GM19238 (cell line): ENCODE data around the gene PTPRN2.
"Not testable (repeated sequence)": the region's sequence is repeated elsewhere in the genome, so short reads cannot be mapped to it uniquely, and the experiment has no call there.

ENCODE experiments used
- DNase-seq: peaks from one replicate; pipeline ENCODE4 v3.0.0; 2011; ENCODE audit warnings: low spot score; ENCODE audit not compliant: insufficient read length

Gene PTPRN2

DNA sequence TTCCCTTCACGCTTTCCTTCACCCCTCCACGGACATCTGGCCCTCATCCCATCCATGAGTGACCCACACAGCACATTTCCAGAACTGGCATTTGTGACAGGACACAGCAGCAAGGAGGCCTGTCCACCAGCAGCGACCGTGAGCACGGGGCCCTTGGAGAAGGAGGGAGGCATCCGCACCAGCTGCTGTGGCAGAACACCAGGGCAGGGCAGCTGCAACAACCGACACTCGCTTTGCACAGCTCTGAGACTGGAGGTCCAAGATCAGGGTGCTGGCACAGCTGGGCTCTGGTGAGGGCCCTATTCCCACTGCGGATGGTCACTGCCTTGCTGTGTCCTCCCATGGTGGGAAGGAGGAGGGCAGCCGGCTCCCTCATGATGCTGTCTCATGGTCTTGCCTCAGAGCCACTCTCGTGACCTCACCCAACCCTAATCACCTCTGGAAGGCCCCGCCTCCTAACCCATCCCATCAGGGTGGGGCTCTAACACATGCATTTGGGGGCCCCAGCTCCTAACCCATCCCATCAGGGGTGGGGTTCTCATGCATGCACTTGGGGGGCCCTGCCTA is 36.7 kb downstream of the PTPRN2 start:
- no peak for DNase-seq

DNA sequence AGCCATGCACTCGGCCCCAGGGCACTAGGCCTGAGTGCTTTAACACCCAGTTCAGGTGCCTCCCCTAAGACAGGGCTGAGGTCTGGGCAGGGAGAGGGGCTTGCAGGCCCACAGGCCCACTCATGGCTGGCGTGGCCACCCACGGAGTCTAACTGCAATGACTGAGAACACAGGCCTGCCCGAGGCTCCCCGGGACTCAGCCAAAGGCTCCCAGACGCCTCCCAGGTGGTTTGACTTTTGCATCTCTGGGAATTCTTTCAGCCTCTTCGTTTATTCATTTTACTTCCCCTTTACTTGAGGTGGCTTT is 37.3 kb downstream of the PTPRN2 start:
- DNase-seq, result no peak

DNA sequence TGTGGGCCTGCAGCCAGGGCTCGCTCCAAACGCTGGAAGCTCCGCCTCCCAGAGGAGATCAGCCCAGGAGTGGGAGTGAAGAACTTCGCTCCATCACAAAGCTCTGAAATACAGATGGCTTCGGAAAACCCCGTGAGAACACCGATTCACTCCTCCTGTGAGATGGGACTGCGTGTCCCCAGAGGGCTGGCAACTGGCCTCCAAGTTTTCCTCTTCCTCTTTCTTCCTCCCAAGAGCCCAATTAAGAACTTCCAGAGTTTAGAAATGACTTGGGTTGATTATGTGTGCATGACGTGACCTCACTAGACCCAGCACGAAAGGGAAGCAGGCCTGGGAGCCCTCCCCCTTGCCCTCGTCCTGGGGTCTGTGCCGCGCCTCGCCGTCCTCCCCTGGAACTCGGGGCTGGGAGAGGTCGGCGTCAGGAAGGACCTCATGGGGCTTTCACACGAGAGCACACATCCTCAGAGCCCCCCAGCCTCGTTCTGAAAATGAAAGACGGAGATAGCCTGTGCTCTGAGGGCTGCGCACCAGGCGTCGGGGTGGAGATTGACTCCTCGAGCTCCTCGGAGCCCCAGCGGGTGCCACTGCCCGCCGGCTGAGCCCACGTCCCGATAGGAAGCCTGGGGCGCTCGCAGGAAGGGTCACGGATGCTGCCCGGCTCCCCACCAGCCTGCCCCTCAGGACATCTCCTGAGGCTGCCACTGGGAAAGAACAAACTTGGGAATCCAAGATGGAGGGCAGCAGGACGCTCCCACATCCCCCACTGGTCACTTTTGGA is 37.8 kb downstream of the PTPRN2 start:
- no peak for DNase-seq

DNA sequence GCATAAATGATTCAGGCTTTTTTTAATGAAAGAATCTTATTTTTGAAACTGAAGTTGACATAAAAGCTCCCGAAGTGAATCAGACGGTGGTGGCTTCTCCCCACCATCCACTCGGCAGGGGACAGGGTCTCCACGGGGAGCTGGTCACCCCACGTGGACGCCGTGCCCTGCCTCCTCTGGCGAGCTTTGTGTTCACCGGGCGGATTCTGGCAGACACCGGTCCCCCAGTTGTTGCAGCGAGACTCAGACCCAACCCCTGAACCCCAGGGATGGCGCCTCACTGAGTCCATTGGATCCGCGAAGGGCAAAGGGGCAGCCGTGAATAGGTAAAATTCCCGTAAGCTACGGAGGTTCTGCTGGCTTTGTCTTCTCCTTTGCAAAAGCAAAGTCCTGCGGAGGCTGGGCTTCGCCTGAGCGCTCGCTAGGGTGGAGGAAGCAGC is 38.4 kb downstream of the PTPRN2 start:
- DNase-seq, result no peak

DNA sequence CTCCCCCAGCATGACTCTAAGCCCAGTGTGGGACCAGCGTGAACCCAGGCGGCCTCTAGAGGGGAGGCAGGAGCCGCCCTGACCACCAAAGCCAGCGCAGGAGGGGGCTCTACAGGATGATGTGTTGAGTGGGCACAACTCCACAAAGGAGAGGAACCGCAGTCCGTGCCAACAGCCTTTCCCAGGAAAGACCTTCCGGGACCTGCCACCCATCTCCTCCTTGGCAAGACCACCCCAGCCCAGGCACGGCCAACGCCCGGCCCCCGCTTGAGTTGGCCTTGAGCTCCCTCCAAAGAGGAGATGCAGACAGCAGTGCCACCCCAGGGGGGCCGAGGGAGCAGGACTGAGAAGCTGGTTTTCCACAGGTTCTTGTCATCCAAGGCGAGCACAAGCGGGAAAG is 38.9 kb downstream of the PTPRN2 start:
- no peak for DNase-seq

DNA sequence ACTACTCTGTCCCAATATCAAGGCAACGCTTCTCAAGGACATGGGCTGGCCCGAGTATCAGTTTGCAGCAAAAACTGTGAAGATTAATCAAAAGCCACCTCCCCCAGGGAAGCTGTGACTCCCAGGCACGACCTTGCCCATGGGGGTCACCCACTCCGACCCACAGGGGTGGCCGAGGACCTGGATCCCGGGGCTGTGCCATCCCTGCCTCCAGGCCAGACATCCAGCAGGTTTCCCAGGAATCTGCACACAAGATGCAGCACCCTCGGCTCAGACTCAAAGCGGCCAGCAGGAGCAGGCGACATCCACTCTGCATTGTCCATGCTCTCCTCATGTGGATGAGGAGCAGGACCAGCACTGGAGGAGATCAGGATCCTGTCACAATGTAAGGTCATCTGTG is 39.8 kb downstream of the PTPRN2 start:
- no peak for DNase-seq

DNA sequence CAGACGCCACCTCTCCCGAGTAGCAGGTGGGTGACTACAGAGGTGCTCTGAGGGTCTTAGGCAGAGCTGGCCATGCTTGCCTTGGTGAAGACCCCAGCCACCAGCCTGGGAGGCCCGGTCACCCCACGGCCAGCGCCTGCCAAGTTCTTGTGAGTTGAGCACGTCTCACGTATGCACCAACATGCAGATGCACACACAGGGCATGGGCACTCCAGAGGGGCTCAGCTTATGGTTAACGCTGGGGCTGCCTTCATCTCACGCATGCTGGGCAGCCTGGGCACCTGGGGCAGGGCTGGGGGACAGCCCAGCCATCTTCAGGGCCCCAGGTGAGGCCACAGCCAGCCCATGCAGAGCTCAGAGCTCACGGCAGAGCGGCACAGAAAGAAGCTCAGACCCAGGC is 41.0 kb downstream of the PTPRN2 start:
- DNase-seq, result no peak

DNA sequence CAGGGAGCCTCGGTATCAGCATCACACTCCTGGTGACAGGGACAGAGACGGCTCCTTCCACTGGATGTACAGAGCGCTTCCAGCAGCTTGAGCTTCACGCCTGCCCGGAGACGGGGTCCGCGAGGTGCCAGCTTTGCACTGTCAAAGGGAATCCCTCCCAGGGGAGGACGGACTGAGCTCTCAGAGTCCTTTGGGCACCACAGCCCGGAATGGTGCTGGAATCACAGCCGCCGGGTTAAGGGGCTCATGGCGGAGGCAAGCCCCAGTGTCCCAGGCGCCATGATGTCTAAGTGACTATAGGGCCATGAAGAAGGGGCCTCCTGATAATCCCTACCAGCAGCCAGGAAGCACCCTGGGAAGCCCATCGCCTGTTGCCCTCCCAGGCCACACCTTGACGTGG is 41.4 kb downstream of the PTPRN2 start:
- DNase-seq, result no peak

DNA sequence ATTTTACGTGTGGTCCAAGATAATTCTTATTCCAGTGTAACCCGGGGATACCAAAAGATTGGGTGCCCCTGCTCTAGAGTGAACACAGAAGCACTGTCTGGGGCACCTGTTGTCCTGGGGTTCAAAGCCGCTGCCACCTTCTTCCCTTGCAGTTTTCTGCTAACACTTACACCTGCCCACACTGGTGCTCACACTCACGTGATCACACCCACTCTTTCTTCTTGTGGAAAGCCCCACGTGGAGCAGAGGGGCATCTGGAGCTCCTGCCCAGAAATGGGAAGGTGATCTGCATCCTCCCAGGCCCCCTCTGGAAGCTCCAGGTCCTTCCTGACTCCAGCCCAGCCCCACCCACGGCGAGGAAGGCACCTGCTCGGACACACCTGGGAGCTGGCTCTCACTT is 42.9 kb downstream of the PTPRN2 start:
- no peak for DNase-seq

DNA sequence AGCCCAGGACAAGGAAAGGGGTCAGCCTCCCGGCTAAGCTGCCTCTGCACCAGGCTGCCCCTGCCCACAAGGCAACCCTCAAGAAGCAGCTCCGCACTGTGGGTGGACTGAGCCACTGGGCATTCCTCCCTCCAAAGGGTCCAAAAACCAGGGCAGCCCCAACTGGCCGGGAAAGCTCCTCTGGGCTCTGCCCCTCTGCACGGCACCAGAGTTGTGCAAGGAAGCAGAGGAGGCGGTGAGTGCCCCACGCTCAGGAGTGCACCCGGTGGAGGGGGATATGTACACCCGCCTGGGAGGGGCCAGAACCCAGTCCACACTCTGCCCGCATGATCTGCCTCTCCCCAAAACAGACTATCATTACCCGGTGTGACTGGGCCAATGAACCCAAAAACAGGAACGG is 43.8 kb downstream of the PTPRN2 start:
- no peak for DNase-seq

DNA sequence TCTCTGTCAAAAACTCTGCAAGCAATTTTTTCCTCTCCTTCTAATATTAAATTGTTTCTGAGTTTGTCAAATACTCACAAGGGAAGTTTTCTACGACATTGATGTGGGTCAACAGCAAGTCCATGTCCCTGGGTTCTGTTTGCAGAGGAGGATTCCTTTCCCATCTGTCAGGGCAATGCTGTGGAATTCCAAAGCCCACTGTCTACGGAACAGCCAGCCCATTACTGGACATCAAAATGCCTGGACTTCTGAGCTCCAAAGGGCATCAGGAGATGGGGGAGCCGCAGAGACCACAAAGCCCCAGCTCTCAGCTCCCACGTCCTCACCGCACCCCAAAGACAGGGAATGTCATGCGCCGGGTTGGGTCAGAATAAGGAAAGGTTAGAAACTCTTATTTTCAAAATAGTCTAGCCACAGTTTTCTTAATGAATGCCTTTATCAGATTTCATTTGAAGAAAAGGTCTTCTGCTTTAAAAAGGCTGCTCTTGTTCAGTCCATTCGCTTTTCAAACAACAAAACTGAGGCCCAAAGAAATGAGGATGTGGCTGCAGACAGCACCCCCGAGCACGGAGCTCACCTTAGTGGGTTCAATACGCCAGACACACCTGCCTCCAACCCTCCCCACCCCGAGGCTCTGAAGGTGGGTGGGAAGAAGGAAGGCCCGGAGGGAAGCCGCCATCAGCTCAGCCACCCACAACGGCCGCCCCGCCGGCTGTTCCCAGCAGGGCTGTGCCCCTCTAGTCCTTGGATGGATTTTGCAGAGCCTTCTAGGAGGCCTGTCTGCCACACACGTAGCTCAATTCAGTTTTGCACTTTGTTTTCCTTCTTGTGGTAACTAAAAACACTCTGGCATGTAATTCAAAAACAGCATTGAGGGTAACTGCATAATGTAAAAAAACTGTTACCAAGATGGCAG is 44.7 kb downstream of the PTPRN2 start:
- no peak for DNase-seq

DNA sequence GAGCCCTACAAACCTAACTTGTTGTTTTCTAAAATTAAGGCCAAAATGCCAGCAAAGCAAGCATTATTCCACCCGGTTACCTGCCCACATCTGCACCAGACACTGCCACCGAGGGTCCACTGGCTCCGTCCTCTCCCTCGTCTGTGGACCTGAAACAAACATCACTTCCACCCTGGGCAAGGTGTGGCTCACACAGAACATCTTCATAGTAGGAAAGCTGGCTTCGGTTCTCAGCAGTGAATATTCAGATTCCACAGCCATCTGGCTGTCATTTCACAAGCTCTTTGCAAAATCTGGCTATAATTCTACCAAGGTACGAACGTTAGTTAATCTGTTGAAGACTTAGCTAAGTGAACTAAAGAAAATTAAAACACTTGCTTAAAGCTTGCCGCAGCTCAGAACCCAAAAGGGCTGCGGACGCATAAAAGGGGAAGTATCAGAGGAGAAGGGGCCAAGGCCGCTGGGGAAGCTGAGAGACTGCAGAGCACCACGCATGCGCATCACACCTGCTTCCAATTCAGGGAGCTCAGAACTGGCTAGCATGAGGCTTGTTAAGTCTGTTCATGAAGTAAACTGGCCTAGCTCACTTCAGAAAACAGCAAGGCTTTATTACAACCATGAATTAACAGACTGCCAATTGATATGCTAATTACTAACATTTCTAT is 46.1 kb downstream of the PTPRN2 start:
- DNase-seq, result peak; percentile 24

DNA sequence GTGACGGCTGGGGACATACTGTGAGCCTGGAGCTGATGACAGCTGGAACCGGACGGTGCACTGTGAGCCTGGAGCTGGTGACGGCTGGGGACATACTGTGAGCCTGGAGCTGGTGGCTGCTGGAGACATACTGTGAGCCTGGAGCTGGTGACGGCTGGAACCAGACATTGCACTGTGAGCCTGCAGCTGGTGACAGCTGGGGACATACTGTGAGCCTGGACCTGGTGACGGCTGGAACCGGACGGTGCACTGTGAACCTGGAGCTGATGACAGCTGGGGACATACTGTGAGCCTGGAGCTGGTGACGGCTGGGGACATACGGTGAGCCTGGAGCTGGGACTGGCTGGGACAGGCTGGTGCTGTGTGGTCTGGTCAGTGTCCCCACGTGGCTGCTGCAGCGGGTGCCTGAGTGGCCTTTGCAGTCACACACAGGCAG is 47.9 kb downstream of the PTPRN2 start:
- DNase-seq, result no peak

DNA sequence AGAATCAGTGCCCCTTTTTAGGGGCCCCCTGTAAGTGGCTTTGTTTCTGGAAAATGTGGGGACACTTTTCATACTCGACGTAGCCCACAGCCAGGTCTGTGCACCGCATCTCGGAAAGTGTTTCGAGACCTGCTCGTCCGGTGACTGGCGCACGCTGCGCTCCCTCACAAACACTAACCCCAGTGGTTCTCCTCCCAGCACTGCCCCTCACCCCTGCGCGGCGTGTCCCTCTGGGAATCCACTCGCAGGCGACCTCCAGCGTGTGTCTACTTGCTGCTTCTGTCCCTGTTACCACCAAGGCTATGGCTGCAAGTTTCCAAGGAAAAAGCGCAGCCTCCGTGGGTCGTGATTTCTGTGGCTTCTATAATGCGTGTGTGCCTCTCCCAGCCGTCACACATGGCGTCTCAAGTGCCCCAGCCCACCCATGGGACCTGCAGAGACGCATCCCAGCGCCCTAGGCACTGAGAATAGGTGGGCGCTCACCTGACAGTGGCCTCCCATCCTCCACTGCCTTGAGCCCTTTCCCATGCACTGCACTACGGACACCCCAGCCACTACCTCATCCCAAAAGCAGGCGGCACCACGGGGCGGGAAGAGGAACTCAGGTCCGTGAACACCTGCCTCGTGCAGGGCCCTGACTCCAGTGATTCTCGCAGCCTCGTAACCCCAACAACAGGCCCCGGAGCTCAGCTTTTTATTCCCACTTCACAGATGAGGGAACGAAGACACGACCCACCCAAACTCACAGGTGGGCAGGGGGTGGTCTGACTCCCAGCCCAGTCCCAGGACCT is 49.3 kb downstream of the PTPRN2 start:
- no peak for DNase-seq

DNA sequence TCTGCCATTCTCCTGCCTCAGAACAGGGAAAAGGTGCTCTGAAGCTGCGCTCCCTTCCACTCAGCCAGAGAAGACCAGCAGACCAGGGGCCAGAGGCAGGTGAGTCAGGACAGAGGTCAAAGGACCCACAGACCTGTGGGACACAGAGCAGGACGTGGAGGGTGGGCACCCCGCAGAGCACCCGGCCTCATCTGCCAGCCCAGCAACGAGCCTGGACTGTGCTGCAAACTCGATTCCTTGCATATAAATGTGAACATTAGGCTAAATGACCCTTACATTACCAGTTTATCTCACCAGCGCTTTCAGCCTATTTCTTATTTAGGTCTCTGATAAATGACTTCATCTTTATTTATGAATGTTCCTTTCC is 50.1 kb downstream of the PTPRN2 start:
- no peak for DNase-seq

DNA sequence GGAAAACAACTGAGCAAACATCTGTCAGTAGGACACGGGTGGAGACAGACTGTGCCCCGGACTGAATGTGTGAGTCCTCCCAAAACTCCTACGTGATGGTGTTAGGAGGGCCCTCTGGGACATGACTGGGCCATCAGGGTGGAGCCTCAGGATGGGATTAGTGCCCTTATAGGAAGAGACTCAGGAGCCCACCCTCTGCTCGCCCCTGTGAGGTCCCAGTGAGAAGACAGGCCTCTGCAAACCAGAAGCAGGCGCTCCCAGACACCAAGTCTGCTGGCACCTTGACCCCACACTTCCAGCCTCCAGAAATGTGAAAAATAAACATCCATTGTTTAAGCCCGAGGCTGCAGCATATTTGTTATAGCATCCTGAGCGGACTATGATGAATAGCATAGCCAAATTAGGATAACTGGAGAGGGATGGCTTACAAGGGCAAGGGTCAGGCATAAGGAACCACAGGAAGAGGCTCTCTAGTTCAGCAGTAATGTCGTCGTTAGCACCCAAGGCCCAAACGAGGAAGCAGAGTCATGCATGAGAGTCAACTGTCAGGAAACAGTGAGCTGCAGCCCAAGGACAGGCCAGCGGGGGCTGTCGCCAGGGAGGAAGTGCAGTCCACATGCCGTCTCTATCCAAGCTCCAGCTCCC is 50.6 kb downstream of the PTPRN2 start:
- no peak for DNase-seq

DNA sequence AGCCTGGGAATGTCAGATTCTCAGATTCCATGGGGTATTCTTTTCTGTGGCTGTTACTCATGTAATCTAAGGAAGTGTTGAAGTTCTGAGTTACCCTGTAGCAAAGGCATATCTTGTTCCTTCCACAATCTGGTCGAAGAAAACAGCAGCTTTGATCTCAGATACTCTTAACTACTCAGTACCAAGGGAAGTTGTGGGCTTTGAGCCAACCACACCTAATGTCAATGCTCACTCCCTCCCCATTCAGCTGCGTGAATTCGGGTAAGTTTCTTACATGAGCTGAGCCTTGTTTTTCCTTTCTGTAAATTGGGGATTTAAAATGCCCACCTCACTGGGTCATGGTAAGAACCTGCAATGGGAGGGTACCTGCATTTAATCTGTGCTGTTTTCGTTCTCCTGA is 52.5 kb downstream of the PTPRN2 start:
- no peak for DNase-seq

DNA sequence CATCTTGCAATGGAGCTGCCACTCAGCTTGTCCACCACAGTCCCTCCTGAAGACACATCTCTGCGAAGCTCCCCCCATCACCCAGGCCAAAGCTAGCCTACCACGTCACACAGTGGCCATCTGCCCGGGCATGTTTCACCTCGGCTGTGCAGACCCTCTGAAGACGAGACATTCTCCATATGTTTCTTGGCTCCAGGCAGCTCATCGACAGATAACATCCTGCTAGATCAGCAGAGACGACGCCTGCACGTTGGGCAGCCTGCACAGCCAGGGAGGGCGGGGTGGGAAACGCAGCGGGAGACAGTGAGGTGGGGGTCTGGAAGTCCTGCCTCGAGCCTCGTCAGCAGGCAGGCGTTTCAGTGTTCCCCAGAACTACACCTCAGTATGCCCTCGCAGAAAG is 53.0 kb downstream of the PTPRN2 start:
- no peak for DNase-seq

DNA sequence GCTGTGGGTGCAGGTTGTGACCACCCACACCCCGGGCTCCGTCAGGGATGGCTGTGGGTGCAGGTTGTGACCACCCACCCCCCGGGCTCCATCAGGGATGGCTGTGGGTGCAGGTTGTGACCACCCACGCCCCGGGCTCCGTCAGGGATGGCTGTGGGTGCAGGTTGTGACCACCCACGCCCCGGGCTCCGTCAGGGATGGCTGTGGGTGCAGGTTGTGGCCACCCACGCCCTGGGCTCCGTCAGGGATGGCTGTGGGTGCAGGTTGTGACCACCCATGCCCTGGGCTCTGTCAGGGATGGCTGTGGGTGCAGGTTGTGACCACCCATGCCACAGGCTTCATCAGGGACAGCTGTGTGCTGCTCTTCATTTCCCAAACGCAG is 53.5 kb downstream of the PTPRN2 start:
- DNase-seq, result not testable (repeated sequence)

DNA sequence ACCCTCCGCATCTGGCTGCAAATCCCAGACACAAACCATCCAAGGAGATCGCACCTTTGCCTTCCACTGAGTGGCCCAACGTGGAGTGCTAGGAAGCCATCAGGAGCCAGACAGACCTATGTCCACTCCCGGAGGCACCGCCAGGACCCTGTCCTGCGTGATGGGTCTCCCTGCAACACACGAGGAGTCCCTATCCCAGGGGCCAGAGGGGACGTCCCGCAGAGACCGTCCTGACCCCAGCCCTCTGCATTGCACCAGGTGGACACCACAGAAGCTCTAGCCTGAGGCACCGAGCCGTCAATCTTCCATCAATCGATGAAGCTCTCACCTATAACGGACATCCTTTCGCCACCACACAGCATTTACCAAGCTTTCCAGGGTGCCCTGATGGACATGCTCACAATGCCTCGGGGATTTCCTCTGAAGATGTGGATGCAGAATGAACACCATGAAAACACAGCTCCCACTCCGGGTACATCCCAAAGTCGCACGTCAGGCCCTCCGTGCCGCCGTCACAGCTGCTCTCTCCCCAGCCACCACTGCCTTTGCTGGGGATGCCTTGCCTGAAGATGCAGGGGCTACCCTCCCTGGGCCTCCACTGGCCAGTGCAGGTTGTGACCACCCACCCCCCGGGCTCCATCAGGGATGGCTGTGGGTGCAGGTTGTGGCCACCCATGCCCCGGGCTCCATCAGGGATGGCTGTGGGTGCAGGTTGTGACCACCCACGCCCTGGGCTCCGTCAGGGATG is 54.1 kb downstream of the PTPRN2 start:
- no peak for DNase-seq
